Epithelial cell of proximal tubule (primary cell): ENCODE data around the gene MBNL1. TPM values are rescaled to one million over a fixed set of nuclear protein-coding genes. Genes with fewer than 3 reads are reported as not detected.

ENCODE experiments used
- DNase-seq: peaks from one replicate; pipeline ENCODE4 v3.0.0-alpha.2; 2011; ENCODE audit warnings: low read depth
- H3K4me3 ChIP-seq: 2 replicates; pipeline ENCODE4 v1.5.1; 2011; ENCODE audit warnings: low read depth, mild to moderate bottlenecking, low read length
- total RNA-seq: library from RNA; depleted of rRNA; stranded (reverse); fragments of >200 nt; gene quantifications from 2 replicates; pipeline ENCODE4 v1.2.3, GENCODE V29; 2015
- TF ChIP-seq, protein P1 (sequence below): conservative IDR thresholded peaks from 2 replicates; pipeline ENCODE4 v1.5.1; 2012; ENCODE audit warnings: low read depth, mild to moderate bottlenecking, low read length

Gene MBNL1
- total RNA-seq, 1 donor from 2014 or later = 75.3 TPM

DNA sequence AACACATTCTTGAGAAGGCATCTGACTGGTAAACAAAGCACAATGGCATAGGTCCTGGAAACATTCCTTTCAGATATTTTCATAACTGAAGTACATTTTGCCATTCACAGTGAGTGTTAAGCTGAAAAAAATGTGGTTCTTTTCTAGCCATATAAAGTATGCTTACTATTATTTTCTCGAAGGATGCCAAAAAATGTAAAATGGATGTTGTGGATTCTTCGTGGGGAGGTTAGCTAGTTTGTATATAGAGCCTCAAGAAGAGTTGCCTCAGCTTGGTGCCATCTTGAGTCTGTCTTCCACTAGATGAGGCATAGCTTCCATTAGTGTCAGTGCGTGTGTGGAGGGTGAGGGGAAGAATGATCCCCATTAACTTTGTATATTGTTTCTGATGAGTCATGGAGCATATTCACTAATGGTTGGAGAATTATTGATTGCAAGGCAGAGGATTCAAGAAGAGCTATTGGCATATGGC, 4.1 kb downstream of the MBNL1 start:
- TF ChIP-seq, protein P1, sequence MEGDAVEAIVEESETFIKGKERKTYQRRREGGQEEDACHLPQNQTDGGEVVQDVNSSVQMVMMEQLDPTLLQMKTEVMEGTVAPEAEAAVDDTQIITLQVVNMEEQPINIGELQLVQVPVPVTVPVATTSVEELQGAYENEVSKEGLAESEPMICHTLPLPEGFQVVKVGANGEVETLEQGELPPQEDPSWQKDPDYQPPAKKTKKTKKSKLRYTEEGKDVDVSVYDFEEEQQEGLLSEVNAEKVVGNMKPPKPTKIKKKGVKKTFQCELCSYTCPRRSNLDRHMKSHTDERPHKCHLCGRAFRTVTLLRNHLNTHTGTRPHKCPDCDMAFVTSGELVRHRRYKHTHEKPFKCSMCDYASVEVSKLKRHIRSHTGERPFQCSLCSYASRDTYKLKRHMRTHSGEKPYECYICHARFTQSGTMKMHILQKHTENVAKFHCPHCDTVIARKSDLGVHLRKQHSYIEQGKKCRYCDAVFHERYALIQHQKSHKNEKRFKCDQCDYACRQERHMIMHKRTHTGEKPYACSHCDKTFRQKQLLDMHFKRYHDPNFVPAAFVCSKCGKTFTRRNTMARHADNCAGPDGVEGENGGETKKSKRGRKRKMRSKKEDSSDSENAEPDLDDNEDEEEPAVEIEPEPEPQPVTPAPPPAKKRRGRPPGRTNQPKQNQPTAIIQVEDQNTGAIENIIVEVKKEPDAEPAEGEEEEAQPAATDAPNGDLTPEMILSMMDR = no peak
- DNase-seq = no peak
- no peak overlapping the region for H3K4me3 ChIP-seq

DNA sequence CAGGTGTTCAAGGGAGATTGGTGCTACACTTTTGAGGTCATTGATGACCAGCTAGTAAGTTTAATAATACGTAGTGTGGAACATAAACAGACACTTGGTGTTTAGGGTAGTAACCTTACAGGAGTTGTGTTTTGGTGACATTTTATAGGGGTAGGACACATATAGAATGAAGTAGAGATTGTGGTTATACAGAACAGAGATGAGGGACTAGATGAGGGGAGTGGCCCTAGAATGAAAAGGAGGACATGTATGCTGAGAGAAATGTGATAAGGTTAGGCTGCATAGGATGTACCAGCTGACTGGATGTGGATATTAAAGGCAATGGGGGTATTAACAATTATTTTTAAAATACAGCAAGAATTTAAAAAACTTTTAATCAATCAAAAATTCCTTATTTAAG, 8.0 kb downstream of the MBNL1 start:
- DNase-seq = no peak
- TF ChIP-seq, protein P1 = no peak
- no peak overlapping the region for H3K4me3 ChIP-seq

DNA sequence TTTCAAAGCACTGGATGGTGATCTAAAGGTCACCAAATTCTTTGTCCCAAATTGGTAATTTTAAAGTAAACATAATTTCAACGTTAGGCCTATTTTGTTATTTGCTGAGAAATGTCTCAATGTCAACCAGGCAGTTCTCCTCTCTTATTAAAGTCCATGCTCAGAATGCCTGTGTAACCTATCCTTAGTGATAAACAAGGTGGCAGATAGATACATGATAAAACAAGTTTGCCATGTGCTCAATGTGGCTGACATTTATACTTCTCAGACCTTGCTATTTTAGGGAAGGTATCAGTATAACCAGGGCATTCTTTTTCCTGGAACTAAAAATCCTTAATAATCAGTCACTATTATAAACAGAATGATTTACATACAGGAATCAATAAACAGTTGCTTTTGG, 8.5 kb downstream of the MBNL1 start:
- TF ChIP-seq, protein P1 = no peak
- DNase-seq = no peak
- H3K4me3 ChIP-seq = no peak overlapping the region

DNA sequence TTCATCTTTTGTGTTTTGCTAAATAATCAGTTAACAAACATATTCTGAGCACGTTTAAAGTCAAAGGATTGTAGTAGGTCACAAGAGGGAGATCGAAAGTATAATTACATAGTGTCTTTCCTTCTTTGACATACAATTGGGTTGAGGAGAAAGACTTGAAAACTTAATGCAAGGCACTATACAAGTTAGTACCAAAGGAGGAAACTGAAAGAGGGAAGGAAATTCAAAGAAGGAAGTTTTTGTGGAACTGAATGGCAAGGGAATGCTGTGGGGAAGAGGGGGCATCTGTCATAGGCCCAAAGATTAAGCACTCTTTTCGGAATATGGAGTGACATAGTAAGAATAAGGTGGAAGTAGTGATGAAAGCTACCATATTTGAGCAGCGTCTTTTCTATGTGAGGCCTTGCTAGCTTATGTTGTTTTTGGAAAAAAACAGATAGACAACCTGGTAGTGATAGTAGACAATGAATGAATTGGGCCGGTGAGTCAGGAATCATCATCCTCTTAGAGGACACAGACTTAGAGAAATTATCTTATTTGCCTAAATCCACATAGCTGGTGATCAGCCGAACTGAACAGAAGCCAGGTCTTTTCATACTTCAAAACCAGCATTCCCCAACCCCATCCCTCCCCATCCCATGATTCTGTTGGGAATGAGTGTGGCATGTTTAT, 10.2 kb downstream of the MBNL1 start:
- TF ChIP-seq, protein P1 = no peak
- DNase-seq = no peak

DNA sequence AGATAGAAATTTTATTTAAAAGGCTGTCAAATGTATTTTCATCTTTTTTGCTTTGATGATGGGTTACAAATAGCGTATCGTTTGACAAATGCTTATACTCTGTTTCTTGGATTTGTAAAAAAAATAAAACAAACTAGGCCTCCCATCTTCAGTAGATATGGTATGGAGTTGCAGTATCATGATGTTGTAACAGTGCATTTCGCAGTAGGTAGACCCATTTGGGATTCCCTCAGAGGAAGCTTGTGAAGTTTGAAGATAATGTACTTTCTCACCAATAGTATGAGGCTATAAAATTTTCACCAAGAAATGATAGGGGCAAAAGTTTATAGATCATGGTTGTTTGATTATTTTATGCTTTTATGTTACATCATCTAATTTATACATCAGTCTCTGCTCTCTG, 10.8 kb downstream of the MBNL1 start:
- TF ChIP-seq, protein P1 = no peak
- DNase-seq = no peak
- H3K4me3 ChIP-seq = no peak overlapping the region

More for the DNA sequence above, 10.2 kb downstream of the MBNL1 start:
- no peak overlapping the region for H3K4me3 ChIP-seq

DNA sequence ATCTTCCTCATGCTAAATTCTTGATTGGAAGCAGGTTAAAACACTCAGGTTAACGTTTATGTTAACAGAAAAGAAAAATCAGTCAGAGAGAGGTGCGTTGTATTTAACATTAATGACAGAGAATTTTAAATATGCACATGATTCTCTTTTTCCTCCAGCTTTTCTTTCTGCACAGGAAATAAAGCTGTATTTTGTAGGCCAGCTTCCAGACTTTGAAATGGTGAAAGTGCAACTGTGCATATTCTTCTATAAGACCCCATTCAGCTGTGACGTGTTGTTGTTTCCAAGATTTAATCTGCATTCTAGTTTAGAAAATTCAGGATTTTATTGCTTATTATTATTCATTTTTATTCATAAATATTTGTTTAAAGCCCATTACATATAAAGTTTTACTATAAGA, 11.8 kb downstream of the MBNL1 start:
- no peak for DNase-seq
- TF ChIP-seq, protein P1 = no peak
- no peak overlapping the region for H3K4me3 ChIP-seq

DNA sequence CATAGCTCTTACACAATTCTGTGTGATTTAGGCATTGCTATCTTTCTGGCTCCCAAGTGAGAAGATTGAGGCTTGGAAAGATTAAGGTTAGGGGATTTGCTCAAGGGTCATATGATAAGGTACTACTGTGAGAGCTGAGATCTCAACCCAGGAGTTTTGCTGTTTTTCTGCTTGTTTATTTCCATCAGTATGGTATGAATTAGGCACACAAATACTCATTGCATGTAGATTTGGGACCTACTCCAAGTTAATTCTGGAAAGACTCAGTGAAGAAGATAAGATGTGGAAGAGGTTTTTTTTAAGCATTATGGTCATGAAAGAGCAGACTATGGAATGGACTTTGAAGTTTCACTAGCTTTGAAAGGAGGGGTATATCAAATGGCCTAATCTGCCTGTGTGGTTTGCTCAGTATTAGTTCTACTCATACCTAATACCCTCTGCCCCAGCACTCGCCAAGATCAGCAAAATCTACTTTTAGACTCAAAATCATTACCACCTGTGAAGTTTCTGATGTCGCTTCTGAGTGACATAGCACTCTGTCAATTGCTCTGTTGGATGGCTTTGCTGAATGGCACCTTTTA, 12.5 kb downstream of the MBNL1 start:
- H3K4me3 ChIP-seq = no peak overlapping the region
- no peak for DNase-seq
- TF ChIP-seq, protein P1 = no peak
